Hair follicle dermal papilla cell (primary cell): ENCODE measurements around the gene FZR1. TPM values are rescaled to one million over a fixed set of nuclear protein-coding genes. Genes with fewer than 3 reads are reported as not detected.

Experiments used
- small RNA-seq: library from RNA; depleted of rRNA; stranded (forward); fragments of <200 nt; gene quantifications from one replicate; pipeline ENCODE3, GENCODE V24; 2012
- total RNA-seq: library from RNA; depleted of rRNA; stranded (reverse); fragments of >200 nt; gene quantifications from 2 replicates; pipeline ENCODE4 v1.2.3, GENCODE V29; 2012

Gene FZR1
- 44.0 and 56.1 TPM in 2 replicates for total RNA-seq

DNA sequence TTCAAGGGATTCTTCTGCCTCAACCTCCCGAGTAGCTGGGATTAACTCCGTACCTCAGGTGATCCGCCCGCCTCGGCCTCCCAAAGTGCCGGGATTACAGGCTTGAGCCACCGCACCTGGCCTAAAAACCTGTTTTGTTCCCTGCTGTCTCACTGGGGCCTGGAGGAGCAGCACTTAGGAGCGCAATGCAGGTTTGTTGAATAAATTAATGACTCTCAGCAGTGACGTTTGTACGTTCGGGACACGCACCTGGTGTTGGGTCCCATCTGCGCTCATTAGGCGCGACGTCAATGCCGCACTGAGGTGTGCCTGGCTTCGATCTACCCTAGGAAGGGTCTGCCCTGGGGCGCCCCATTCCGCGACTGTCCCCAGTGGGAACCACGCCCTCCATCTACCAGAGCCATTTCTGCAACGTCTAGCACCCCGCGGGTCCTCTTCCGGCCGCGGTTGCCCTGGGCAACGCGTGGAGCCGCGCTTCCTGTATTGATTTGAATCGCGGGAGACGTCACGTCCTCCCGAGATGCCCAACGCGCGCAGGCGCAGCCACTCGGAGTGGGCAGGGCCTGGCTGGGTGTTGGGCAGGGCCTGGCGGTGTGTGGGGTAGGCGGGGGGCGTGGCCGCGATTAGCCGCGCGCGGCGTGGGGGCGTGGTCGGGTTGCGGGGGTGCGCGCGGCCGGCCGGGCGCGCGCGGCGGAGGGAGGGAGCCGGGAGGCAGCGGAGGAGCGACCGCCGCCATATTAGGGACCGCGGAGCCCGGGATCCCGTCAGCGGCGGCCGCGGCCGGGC lies at the start of gene FZR1:
Gene FZR1 (plus strand): TSS at position 714 of the 786 bp plus-strand sequence. CDS start 16,679 bp downstream, outside the sequence.

GRCh38 chr19:3480383-3481091 lies 25.6 kb upstream of the FZR1 start, which contains the start of gene SMIM24:
TSS of gene SMIM24 (minus strand) at chr19:3480525. CDS start at chr19:3480463, 62 bp downstream.

GRCh38 chr19:3483226-3483628 lies 22.9 kb upstream of the FZR1 start, which contains the start of gene SMIM44:
TSS of gene SMIM44 (minus strand) at chr19:3483441. CDS start at chr19:3483403, 38 bp downstream.

GRCh38 chr19:3500429-3501101 lies 5.5 kb upstream of the FZR1 start, which contains the start of gene DOHH:
TSS of gene DOHH (minus strand) at chr19:3500674. CDS start at chr19:3496814, 3,860 bp downstream.

GRCh38 chr19:3538965-3539755 lies 33.0 kb downstream of the FZR1 start, which contains the start of gene TEKTIP1:
TSS of gene TEKTIP1 (plus strand) at chr19:3539174. CDS start at chr19:3539178, 4 bp downstream.

DNA sequence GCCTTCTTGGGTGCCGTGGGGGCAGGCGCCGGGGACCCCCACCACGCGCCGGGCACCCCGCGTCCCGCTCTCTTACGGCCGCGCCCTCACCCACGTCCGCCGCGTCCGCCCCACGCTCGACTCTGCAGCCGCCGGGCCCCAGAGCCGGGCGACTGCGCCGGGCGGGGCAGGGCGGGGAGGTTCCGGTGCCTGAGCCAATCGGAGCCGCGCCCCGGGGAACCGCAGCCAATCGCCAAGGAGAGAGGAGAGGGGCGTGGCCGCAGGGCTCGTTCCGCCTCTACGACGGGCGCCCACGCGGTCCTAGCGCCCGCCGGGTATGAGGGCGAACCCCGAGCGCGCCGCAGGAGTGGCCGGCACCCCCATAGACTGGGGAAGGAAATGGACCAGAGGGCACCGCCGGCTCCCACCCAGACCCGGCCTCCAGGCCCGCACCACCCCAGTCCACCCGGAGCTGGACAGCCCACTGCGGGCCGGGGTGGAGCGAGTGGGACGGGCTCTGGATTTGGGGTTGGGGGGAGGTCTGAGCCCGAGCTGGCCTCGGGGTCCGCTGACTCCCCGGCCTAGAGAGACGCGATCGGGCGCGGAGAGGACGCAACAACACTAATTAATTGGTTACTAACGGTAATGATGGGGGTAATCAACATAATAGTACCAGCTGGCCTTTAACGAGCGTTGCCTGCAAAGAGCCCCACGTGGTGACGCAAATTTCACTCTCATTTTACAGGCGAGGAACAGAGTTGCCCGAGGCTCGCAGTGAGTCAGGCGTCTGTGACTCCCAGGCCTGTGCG lies 51.5 kb downstream of the FZR1 start, which contains the start of gene MFSD12:
Gene MFSD12 (minus strand): TSS at position 126 of the 788 bp plus-strand sequence. CDS start 183 bp downstream, outside the sequence.

GRCh38 chr19:3572855-3573161 lies 66.7 kb downstream of the FZR1 start, which contains the start of gene HMG20B:
TSS of gene HMG20B (plus strand) at chr19:3572944. CDS start at chr19:3573310, 366 bp downstream.

DNA sequence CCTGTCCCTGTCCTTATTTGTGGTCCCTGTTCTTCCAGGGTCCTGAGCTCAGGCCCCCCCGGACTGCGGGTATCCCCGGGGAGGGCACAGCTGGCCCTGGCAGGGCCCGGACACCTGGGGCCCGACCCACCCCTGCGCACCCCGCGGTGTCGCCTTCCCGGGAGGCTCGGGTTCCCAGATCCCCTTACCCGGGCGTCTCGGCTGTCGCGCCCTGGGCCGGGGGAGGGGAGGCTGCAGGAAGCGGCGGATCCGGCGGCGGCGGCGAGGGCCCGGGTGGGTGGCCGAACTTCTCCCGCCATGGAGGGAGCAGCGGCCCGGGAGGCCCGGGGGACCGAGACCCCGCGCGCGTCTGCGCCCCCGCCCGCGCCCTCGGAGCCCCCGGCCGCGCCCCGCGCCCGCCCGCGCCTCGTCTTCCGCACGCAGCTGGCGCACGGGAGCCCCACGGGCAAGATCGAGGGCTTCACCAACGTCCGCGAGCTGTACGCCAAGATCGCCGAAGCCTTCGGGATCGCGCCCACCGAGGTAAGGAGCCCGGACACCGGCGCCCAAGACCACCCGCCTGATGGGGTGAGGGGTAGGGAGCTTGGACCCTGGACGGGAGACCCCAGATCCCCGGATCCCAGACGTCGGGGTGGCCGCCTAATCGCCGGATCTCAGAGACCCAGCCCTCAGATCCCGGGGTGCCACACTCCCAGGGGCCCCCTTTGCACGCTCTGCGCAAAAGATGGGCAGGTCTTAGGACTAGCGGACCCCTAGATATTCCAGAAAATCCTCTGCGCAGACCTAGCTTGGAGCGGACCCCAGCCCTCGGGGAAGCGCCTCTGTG lies 79.4 kb downstream of the FZR1 start, which contains the start of gene GIPC3:
Gene GIPC3 (plus strand): TSS at position 178 of the 826 bp plus-strand sequence. CDS start 120 bp downstream, at position 298.

Small RNA genes within 50 kb of the gene (small RNA-seq; reads per million reads assigned to genes)
- gene AC005786.1 (not detected), gene RF00212 (not detected)

Other genes with a start within 250 kb of the FZR1 start
- 93.6 and 102 TPM in 2 replicates for gene NFIC, start 139.7 kb upstream of the FZR1 start, total RNA-seq
- not detected in 2 replicates for gene SMIM24, start 25.8 kb upstream of the FZR1 start, total RNA-seq
- gene SMIM44, start 22.9 kb upstream of the FZR1 start, total RNA-seq = not detected in 2 replicates
- gene DOHH, start 5.6 kb upstream of the FZR1 start, total RNA-seq = 9.7 and 10.1 TPM in 2 replicates
- not detected in 2 replicates for gene TEKTIP1, start 32.9 kb downstream of the FZR1 start, total RNA-seq
- gene MFSD12, start 51.3 kb downstream of the FZR1 start, total RNA-seq = 103 TPM in 2 replicates
- 77.6 and 97.1 TPM in 2 replicates for gene HMG20B, start 66.6 kb downstream of the FZR1 start, total RNA-seq
- 0.16 and 0.24 TPM in 2 replicates for gene GIPC3, start 79.2 kb downstream of the FZR1 start, total RNA-seq
- gene TBXA2R, start 100.6 kb downstream of the FZR1 start, total RNA-seq = 5.8 and 6.0 TPM in 2 replicates
- gene CACTIN, start 120.5 kb downstream of the FZR1 start, total RNA-seq = 28.4 and 30.0 TPM in 2 replicates
- gene PIP5K1C, start 194.2 kb downstream of the FZR1 start, total RNA-seq = 42.3 and 43.3 TPM in 2 replicates
- not detected in 2 replicates for gene TJP3, start 202.1 kb downstream of the FZR1 start, total RNA-seq